ENCODE results near the gene IL19.

Gene IL19

DNA sequence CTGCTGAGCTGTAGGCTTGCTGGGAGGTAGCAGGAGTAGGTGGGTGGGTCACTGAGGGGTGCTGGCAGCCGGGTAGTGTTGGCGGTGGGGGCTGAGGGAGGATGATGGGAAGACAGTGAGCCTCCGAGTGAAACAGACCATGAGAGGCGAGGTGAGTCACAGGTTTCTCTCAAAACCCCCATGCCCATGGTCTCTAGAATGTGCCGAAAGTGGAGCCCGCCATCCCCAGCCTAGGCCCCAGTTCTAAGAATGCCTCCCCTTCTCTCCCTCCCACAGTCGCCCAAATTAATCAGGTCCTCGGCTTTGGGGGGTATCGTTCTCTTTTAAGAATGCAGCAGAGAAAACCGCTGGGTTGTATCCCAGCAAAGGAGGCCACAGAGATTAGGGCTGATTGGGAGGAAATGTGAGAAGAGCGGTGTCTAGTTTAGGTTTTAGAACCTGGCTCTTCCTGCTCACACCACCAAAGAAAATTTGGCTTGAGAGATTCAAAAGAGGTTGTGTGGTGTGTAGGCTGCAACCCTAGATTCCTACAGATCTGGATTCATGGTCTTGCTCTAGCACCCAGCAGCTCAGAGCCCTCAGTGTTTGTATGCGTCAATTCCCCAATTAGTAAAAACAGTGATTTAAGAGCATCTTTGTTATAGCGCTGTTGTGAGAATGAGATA, 27.7 kb upstream of the IL19 start:
- Histone ChIP-seq H3K9me3 (ENCODE audit: insufficient read depth, low read length) (no peaks in the 10 kb centered on the region), H2AFZ (ENCODE audit: low read depth, low read length) (peak overlapping the region; percentile 13; the same call in 1 of the 2 replicates), H3K4me3 (ENCODE audit: low read length) (peak overlapping the region; percentile 41), H3K4me2 (ENCODE audit: low read length) (peak overlapping the region; percentile 65), H4K20me1 (ENCODE audit: insufficient read depth, low read length) (no peaks in the 10 kb centered on the region), H3K9ac (ENCODE audit: low read length) (peak overlapping the region; percentile 82), H3K79me2 (ENCODE audit: low read length) (no peaks in the 10 kb centered on the region), H3K27me3 (ENCODE audit: low read depth, low read length) (no peaks in the 10 kb centered on the region), H3K4me1 (ENCODE audit: low read length) (peaks cover 76% of the 10 kb centered on the region), H3K27ac (ENCODE audit: low read length) (peak overlapping the region; percentile 95), H3K36me3 (replicated peaks; ENCODE audit: low read depth, low read length) (no peaks in the 10 kb centered on the region)
- no peak for TF ChIP-seq EZH2phosphoT487 (IDR thresholded peaks at IDR 0.05; ENCODE audit: low read depth)
- TF ChIP-seq, protein P1, sequence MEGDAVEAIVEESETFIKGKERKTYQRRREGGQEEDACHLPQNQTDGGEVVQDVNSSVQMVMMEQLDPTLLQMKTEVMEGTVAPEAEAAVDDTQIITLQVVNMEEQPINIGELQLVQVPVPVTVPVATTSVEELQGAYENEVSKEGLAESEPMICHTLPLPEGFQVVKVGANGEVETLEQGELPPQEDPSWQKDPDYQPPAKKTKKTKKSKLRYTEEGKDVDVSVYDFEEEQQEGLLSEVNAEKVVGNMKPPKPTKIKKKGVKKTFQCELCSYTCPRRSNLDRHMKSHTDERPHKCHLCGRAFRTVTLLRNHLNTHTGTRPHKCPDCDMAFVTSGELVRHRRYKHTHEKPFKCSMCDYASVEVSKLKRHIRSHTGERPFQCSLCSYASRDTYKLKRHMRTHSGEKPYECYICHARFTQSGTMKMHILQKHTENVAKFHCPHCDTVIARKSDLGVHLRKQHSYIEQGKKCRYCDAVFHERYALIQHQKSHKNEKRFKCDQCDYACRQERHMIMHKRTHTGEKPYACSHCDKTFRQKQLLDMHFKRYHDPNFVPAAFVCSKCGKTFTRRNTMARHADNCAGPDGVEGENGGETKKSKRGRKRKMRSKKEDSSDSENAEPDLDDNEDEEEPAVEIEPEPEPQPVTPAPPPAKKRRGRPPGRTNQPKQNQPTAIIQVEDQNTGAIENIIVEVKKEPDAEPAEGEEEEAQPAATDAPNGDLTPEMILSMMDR (IDR thresholded peaks at IDR 0.05; ENCODE audit: low read depth, low read length) = no peak; the same call in 1 of the 2 replicates

DNA sequence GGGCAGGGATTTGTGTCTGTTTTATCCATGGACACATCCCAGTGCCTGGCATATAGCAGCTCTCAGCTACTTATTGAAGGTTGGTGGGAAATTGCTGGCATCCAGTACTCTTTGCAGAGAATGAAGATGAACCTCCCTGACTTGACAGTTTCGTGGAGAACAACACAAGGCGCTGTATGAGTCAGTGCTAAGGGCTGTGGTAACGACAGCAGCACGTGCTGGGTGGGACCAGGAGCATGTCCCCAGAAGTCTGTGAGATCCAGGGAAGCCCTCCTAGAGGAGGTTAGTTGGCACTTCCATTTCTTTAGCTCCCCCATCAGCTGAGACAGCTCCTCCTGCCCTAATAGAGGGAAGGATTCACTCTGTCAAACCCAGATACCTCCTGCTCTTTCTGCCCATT, 25.9 kb upstream of the IL19 start:
- H3K79me2 ChIP-seq (ENCODE audit: low read length) = no peaks in the 10 kb centered on the region
- H4K20me1 ChIP-seq (ENCODE audit: insufficient read depth, low read length) = no peaks in the 10 kb centered on the region
- no peaks in the 10 kb centered on the region for H3K36me3 ChIP-seq (replicated peaks; ENCODE audit: low read depth, low read length)
- H2AFZ ChIP-seq (ENCODE audit: low read depth, low read length) = no peak overlapping the region
- H3K9ac ChIP-seq (ENCODE audit: low read length) = peak overlapping the region; percentile 5; the same call in 1 of the 2 replicates
- peak overlapping the region; percentile 1; the same call in 1 of the 2 replicates for H3K27ac ChIP-seq (ENCODE audit: low read length)
- no peak for TF ChIP-seq EZH2phosphoT487 (IDR thresholded peaks at IDR 0.05; ENCODE audit: low read depth)
- TF ChIP-seq, protein P1 (IDR thresholded peaks at IDR 0.05; ENCODE audit: low read depth, low read length) = no peak
- H3K4me2 ChIP-seq (ENCODE audit: low read length) = peak overlapping the region; percentile 11
- no peaks in the 10 kb centered on the region for H3K27me3 ChIP-seq (ENCODE audit: low read depth, low read length)
- H3K9me3 ChIP-seq (ENCODE audit: insufficient read depth, low read length) = no peaks in the 10 kb centered on the region
- peaks cover 61% of the 10 kb centered on the region for H3K4me1 ChIP-seq (ENCODE audit: low read length)
- H3K4me3 ChIP-seq (ENCODE audit: low read length) = no peak overlapping the region

DNA sequence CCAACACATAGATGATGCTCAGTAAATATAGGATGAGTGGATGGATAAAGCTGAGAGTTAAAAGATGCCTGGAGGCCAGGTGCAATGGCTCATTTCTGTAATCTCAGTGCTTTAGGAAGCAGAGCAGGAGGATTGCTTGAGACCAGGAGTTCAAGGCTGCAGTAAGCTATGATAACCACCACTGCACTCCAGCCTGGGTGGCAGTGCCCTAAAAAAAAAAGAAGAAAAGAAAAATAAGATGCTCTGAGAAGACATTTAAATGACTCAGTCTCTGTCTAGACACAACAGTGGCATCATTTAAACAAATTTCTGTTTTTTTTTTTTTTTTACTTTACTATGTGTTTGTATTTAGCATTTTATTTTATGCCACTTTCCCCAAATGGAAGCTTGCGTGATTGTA, 25.3 kb upstream of the IL19 start:
- Histone ChIP-seq H4K20me1 (ENCODE audit: insufficient read depth, low read length) (no peaks in the 10 kb centered on the region), H3K36me3 (replicated peaks; ENCODE audit: low read depth, low read length) (no peaks in the 10 kb centered on the region), H3K79me2 (ENCODE audit: low read length) (no peaks in the 10 kb centered on the region), H3K27me3 (ENCODE audit: low read depth, low read length) (no peaks in the 10 kb centered on the region), H3K4me2 (ENCODE audit: low read length) (0 out of 2 replicates have a peak overlapping the region, but pooled peaks have one; percentile 11), H3K9ac (ENCODE audit: low read length) (no peak overlapping the region), H3K4me1 (ENCODE audit: low read length) (peaks cover 54% of the 10 kb centered on the region), H3K4me3 (ENCODE audit: low read length) (no peak overlapping the region), H3K27ac (ENCODE audit: low read length) (no peak overlapping the region), H3K9me3 (ENCODE audit: insufficient read depth, low read length) (no peaks in the 10 kb centered on the region), H2AFZ (ENCODE audit: low read depth, low read length) (no peak overlapping the region)
- TF ChIP-seq, protein P1 (IDR thresholded peaks at IDR 0.05; ENCODE audit: low read depth, low read length) = no peak
- TF ChIP-seq EZH2phosphoT487 (IDR thresholded peaks at IDR 0.05; ENCODE audit: low read depth) = no peak

DNA sequence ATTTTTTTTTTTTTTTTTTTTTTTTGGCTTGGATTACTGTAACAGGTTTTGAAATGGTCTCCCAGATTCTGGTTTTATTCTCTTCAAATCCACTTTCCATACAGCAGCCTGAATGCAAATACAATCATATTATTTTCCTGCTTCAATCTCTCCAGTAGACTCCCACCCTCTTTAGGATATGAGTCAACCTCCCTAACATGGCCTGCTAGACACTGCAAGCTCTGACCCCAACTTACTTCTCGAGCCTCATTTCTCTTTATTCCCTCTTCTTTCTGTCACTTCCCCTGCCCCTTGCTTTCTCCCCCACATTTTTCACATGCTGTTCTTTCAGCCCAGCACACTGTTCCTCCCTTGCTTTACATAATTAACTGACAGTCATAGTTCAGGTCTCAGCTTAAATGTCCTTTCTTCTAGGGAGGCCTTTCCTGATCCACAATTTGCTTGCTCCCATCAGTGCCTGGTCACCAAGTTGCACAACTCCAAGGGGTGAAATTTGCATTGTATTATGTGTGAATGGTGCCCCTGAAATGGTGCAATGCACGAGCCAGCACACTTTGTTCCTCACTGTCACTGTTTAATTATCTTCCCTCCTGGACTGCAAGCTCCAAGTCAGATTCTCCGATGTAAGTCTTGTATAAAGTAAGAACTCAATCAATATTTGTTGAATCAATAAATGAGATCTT, 22.1 kb upstream of the IL19 start:
- Histone ChIP-seq H3K36me3 (replicated peaks; ENCODE audit: low read depth, low read length) (no peaks in the 10 kb centered on the region), H3K27me3 (ENCODE audit: low read depth, low read length) (0 out of 2 replicates have a peak, but pooled peaks cover 4% of the 10 kb centered on the region), H3K79me2 (ENCODE audit: low read length) (no peaks in the 10 kb centered on the region), H3K9me3 (ENCODE audit: insufficient read depth, low read length) (no peaks in the 10 kb centered on the region), H3K4me3 (ENCODE audit: low read length) (no peak overlapping the region), H3K9ac (ENCODE audit: low read length) (no peak overlapping the region), H4K20me1 (ENCODE audit: insufficient read depth, low read length) (no peaks in the 10 kb centered on the region), H2AFZ (ENCODE audit: low read depth, low read length) (no peak overlapping the region), H3K4me1 (ENCODE audit: low read length) (peaks cover 22% of the 10 kb centered on the region), H3K27ac (ENCODE audit: low read length) (no peak overlapping the region), H3K4me2 (ENCODE audit: low read length) (no peak overlapping the region)
- TF ChIP-seq EZH2phosphoT487 (IDR thresholded peaks at IDR 0.05; ENCODE audit: low read depth) = no peak
- TF ChIP-seq, protein P1 (IDR thresholded peaks at IDR 0.05; ENCODE audit: low read depth, low read length) = no peak
